Mucosa of descending colon (tissue), 3 donors: ENCODE results near the gene TNIP1. TPM values are rescaled to one million over a fixed set of nuclear protein-coding genes. Genes with fewer than 3 reads are reported as not detected.

ENCODE experiments used
- ATAC-seq: fragments of 200-7000 bp; cut with Tn5 transposase; one replicate; pipeline ENCODE4 v1.9.1; 2020; ENCODE audit warnings: mild to moderate bottlenecking, moderate library complexity
- DNase-seq, 3 donors: peaks; one replicate each; pipeline ENCODE4 v3.0.0-alpha.2; 2020
- H3K36me3 ChIP-seq: fragments of 200-600 bp; one replicate; pipeline ENCODE4 v1.8.0; 2021; ENCODE audit warnings: low read depth, mild to moderate bottlenecking
- H3K4me1 ChIP-seq: fragments of 200-600 bp; one replicate; pipeline ENCODE4 v1.8.0; 2021; ENCODE audit warnings: low read depth, mild to moderate bottlenecking
- H3K4me3 ChIP-seq: fragments of 200-600 bp; one replicate; pipeline ENCODE4 v1.8.0; 2021; ENCODE audit warnings: mild to moderate bottlenecking
- H3K9me3 ChIP-seq: fragments of 200-600 bp; one replicate; pipeline ENCODE4 v1.8.0; 2021; ENCODE audit warnings: mild to moderate bottlenecking
- intact Hi-C, 2 donors: fragments of 100-400 bp; cut with DNase I in 1 of 2; cut with micrococcal nuclease in 1 of 2; formaldehyde crosslinking; loops; one replicate each; pipeline versions ENCODE4 v1.11.0 to v1.11.1; 2022; cut with DNase I, micrococcal nuclease
- total RNA-seq, 3 donors: library from RNA; stranded (reverse); fragmentation: NEBNext Ultra II Directional in 2 of 3; extraction: Animal tissue kit (Norgen Biotek cat#: 25700) in 2 of 3; gene quantifications; one replicate each; pipeline versions ENCODE4 v1.2.1 to v1.2.4, GENCODE V29; 2021 to 2023
- TF ChIP-seq, protein P1 (sequence below): fragments of 200-600 bp; IDR thresholded peaks from one replicate; pipeline ENCODE4 v1.8.0; 2022; ENCODE audit warnings: antibody characterized with exemption, mild to moderate bottlenecking
- donor health status: DM: no; HTN: no; CAD: no; lungs with moderate emphysema.
- donor health status: DM: no; HTN: no; CAD: no.
- donor health status: DM: no; HTN: yes; CAD: no.

TNIP1 gene
- total RNA-seq, 3 donors from 2014 or later = 140 to 218 (median 156) TPM

GRCh38 chr5:150993422-150993821, 87.4 kb downstream of the TNIP1 start:
- ATAC-seq (no peak), DNase-seq (no peak)
- TF ChIP-seq, protein P1, sequence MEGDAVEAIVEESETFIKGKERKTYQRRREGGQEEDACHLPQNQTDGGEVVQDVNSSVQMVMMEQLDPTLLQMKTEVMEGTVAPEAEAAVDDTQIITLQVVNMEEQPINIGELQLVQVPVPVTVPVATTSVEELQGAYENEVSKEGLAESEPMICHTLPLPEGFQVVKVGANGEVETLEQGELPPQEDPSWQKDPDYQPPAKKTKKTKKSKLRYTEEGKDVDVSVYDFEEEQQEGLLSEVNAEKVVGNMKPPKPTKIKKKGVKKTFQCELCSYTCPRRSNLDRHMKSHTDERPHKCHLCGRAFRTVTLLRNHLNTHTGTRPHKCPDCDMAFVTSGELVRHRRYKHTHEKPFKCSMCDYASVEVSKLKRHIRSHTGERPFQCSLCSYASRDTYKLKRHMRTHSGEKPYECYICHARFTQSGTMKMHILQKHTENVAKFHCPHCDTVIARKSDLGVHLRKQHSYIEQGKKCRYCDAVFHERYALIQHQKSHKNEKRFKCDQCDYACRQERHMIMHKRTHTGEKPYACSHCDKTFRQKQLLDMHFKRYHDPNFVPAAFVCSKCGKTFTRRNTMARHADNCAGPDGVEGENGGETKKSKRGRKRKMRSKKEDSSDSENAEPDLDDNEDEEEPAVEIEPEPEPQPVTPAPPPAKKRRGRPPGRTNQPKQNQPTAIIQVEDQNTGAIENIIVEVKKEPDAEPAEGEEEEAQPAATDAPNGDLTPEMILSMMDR = no peak
- Histone ChIP-seq H3K4me1 (peaks cover 3% of the 10 kb centered on the region), H3K9me3 (no peaks in the 10 kb centered on the region), H3K36me3 (no peaks in the 10 kb centered on the region), H3K4me3 (no peak overlapping the region)
- intact Hi-C loops = no loop called here

DNA sequence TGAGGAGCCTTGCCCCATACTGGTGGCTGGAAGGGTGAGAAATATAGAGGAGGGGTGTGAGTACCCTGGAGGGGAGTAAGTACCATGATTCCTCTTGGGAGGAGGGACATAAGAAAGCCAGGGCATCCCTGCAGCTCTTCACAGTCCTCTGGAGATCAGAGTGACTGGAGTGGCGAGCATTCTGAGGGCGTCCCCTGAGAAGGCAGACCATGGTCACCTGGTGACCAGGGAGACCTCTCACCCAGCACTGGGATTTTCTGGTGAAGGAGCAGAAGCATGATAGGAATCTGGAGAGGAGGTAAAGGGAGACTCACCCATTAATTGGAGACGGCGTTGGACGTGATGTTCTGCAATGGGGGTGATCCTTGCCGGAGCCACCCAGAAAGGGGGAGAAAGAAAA, 88.1 kb downstream of the TNIP1 start:
- Histone ChIP-seq H3K9me3 (no peaks in the 10 kb centered on the region), H3K36me3 (no peaks in the 10 kb centered on the region), H3K4me1 (peaks cover 3% of the 10 kb centered on the region), H3K4me3 (no peak overlapping the region)
- ATAC-seq (no peak), DNase-seq (no peak)
- TF ChIP-seq, protein P1 = no peak
- intact Hi-C loops = no loop called here

DNA sequence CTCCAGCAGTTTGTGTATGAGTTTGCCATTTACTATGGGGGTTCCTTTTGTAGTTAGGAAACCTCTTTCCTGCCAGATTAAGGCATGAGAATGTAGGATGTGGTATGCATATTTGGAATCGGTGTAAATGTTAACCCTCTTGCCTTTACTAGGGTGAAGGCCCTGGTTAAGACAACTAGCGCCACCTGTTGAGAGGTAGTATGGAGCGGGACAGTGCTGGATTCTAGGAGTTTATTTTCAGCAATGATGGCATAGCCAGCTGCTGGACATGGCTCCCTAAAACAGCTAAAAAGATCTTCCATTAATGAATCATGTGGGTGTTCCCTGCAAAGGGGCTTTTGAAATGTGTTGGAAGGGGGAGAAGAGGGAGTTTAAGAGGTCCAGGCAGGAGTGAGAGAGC, 91.1 kb downstream of the TNIP1 start:
- Histone ChIP-seq H3K4me1 (peaks cover 3% of the 10 kb centered on the region), H3K9me3 (no peaks in the 10 kb centered on the region), H3K4me3 (no peak overlapping the region), H3K36me3 (no peaks in the 10 kb centered on the region)
- ATAC-seq = no peak
- intact Hi-C loops = no loop called here
- TF ChIP-seq, protein P1 = no peak
- DNase-seq = no peak

DNA sequence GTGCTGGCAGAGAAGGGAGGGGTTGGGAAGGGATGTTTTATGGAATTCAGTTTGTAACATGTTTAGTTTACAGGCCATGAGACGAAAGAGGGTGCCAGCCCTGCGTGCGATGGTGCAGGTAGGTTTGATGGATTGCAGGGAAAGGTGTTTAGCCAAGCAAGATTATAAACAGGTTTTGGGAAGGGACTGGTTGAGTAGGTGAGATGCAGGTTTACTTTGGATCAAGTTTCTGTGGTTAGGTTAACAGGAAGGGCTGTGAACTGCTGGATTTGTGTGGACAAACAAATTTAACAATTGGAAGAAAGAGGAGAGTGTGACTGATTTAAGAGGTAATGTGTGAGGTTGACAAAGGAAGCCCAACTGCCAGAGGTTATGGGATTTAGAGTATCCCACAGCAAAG, 93.1 kb downstream of the TNIP1 start:
- DNase-seq = no peak
- TF ChIP-seq, protein P1 = no peak
- ATAC-seq = no peak
- intact Hi-C loops = no loop called here
- Histone ChIP-seq H3K4me1 (no peaks in the 10 kb centered on the region), H3K36me3 (no peaks in the 10 kb centered on the region), H3K9me3 (no peaks in the 10 kb centered on the region), H3K4me3 (no peak overlapping the region)

Other genes with a start within 250 kb of the TNIP1 start
- under 1 TPM in 1 of 3 donors, not detected in 2; 0.17 TPM for gene IRGM, start 234.5 kb downstream of the TNIP1 start, total RNA-seq
- gene ZNF300, start 176.1 kb downstream of the TNIP1 start, total RNA-seq = 1 to 10 TPM; 1.7 to 3.5 (median 3.0) TPM
- gene GPX3, start 60.4 kb downstream of the TNIP1 start, total RNA-seq = 100 to 1,000 TPM in 2 of 3 donors, 10 to 100 TPM in 1; 44.6 to 460 (median 147) TPM
- gene ANXA6, start 76.7 kb upstream of the TNIP1 start, total RNA-seq = 100 to 1,000 TPM in 1 of 3 donors, 10 to 100 TPM in 2; 21.4 to 180 (median 68.0) TPM
- gene CCDC69, start 143.1 kb upstream of the TNIP1 start, total RNA-seq = 100 to 1,000 TPM in 1 of 3 donors, 10 to 100 TPM in 1, 1 to 10 TPM in 1; 8.8 to 190 (median 23.4) TPM
- gene GM2A, start 172.2 kb upstream of the TNIP1 start, total RNA-seq = 10 to 100 TPM; 22.0 to 32.1 (median 30.9) TPM
- gene SLC36A3, start 222.7 kb upstream of the TNIP1 start, total RNA-seq = not detected